ENCODE results near the gene THOC5.
"Not testable (repeated sequence)": the region's sequence is repeated elsewhere in the genome, so short reads cannot be mapped to it uniquely, and the experiment has no call there.

Gene THOC5

DNA sequence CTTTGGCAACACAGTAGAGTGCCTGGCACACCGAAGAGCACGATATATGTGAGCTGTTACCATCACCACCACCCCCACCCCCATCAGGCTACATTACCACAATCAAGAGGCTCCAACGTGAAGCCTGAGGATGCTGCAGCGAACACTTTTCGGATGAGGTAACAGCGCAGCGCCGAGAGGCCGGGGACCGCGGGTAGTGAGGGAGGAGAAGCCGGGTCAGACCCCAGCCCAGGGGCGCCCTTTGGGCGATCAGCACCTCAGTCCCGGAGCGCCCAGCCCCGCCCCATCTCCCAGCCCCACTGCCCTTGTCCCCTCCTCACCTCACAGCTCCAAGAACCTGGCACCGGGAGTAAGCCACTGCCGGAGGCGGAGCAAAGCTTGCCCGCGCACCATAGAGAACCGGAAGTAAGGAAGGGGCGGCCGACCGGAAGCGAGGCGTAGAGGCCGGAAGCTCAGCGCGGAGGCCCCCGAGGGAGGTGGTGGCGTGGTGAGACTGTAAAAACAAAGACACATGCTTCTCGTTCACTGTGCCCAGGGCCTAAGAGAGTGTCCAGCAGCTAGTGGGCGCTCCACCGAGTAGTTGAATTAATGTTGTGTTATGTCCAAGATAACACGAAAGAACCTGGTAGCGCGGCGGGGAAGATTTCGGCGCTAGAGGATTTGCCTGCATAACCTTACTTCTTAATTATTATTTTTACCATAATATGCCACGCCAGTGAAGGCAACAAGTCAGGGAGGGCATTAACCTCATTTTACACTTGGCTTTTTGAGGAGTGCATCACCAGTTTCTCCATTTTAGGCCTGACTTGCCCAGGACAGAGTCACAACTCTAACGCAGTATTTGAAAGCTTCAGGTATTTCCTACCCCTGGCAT is at the start of gene THOC5:
TSS of gene THOC5 (minus strand) at position 407 of the 874 bp plus-strand sequence. CDS start 4,610 bp downstream, outside the sequence.
- Mint-ChIP-seq H3K4me3 (peak within 1 kb of the TSS; percentile 91), H3K27me3 (no peaks in the 10 kb centered on the region), H3K36me3 (ENCODE audit: insufficient read depth) (peaks cover 21% of the 10 kb centered on the region), H3K27ac (ENCODE audit: low read depth) (peak within 1 kb of the TSS; percentile 81), H3K4me1 (peaks cover 30% of the 10 kb centered on the region), H3K9me3 (no peaks in the 10 kb centered on the region)
- ATAC-seq (replicated peaks; ENCODE audit: extremely low read depth, poor library complexity, severe bottlenecking) (peak; percentile 97), DNase-seq (ENCODE audit: low spot score in 2 of 2) (peak; percentile 76 to 78)

DNA sequence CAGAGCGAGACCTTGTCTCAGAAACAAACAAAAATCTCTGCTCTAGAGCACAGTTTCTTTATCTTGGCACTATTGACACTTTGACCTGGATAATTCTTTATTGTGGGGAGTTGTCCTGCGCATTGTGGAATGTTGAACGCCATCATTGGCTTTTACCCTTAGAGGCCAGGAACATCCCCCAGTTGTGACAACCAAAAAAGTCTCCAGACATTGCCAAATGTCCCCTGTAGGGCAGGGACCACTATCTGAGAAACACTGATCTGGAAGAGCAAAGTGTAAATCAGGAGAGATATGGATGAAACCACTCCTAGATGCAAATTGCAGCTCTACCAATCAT is 45.1 kb upstream of the THOC5 start:
- Mint-ChIP-seq H3K4me1 (peaks cover 5% of the 10 kb centered on the region), H3K4me3 (no peak overlapping the region), H3K27ac (ENCODE audit: low read depth) (no peak overlapping the region), H3K27me3 (no peaks in the 10 kb centered on the region), H3K36me3 (ENCODE audit: insufficient read depth) (no peaks in the 10 kb centered on the region), H3K9me3 (no peaks in the 10 kb centered on the region)
- ATAC-seq (replicated peaks; ENCODE audit: extremely low read depth, poor library complexity, severe bottlenecking) (no peak), DNase-seq (ENCODE audit: low spot score in 2 of 2) (no peak)

DNA sequence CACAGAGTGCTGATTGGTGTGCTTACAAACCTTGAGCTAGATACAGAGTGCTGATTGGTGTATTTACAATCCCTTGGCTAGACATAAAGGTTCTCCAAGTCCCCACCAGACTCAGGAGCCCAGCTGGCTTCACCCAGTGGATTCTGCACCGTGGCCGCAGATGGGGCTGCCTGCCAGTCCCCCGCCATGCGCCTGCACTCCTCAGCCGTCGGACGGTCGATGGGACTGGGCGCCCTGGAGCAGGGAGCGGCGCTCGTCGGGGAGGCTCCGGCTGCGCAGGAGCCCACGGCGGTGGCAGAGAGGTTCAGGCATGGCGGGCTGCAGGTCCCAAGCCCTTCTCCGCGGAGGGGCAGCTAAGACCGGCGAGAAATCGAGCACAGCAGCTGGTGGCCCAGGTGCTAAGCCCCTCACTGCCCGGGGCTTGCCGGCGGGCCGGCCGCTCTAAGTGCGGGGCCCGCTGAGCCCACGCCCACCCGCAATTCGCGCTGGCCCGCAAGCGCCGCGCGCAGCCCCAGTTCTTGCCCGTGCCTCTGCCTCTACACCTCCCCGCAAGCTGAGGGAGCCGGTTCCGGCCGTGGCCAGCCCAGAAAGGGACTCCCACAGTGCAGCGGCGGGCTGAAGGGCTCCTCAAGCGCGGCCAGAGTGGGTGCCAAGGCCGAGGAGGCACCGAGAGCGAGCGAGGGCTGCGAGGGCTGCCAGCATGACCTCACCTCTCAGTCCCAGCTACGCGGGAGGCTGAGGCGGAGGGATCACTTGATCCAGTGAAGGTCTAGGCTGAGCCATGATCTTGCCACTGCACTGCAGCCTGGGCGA is 44.5 kb upstream of the THOC5 start:
- not testable (repeated sequence) for H3K4me1 Mint-ChIP-seq; H3K9me3 Mint-ChIP-seq; H3K27ac Mint-ChIP-seq (ENCODE audit: low read depth); H3K4me3 Mint-ChIP-seq; H3K27me3 Mint-ChIP-seq; DNase-seq (ENCODE audit: low spot score in 2 of 2); H3K36me3 Mint-ChIP-seq (ENCODE audit: insufficient read depth); ATAC-seq (replicated peaks; ENCODE audit: extremely low read depth, poor library complexity, severe bottlenecking)

DNA sequence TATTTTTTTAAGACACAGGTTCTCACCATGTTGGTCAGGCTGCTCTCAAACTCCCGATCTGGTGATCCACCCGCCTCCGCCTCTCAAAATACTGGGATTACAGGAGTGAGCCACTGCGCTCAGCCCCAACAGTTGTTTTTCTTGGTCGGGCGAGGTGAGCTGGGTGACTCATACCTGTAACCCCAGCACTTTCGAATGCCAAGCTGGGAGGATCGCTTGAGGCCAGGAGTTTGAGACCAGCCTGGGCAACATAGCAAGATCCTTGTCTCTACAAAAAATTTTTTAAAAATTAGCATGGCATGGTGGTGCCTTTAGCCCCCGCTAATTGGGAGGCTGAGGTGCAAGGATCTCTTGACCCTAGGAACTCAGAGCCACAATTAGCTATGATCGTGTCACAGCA is 42.9 kb upstream of the THOC5 start:
- Mint-ChIP-seq H3K4me3 (no peak overlapping the region), H3K27me3 (no peaks in the 10 kb centered on the region), H3K27ac (ENCODE audit: low read depth) (no peak overlapping the region), H3K36me3 (ENCODE audit: insufficient read depth) (no peaks in the 10 kb centered on the region), H3K4me1 (no peaks in the 10 kb centered on the region), H3K9me3 (no peaks in the 10 kb centered on the region)
- ATAC-seq (replicated peaks; ENCODE audit: extremely low read depth, poor library complexity, severe bottlenecking): no peak
- no peak for DNase-seq (ENCODE audit: low spot score in 2 of 2)

DNA sequence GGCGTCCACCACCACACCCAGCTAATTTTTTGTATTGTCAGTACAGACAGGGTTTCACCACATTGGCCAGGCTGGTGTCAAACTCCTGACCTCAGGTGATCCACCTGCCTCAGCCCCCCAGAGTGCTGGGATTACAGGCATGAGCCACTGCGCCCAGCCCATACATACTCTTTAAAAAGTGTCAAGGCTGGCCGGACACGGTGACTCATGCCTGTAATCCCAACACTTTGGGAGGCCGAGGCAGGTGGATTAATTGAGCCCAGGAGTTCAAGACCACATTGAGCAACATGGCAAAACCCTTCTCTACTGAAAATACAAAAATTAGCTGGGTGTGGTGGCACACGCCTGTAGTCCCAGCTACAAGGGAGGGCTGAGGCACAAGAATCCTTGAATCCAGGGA is 40.9 kb upstream of the THOC5 start:
- not testable (repeated sequence) for ATAC-seq (replicated peaks; ENCODE audit: extremely low read depth, poor library complexity, severe bottlenecking); H3K4me3 Mint-ChIP-seq; H3K4me1 Mint-ChIP-seq; H3K36me3 Mint-ChIP-seq (ENCODE audit: insufficient read depth); H3K27ac Mint-ChIP-seq (ENCODE audit: low read depth); H3K27me3 Mint-ChIP-seq; DNase-seq (ENCODE audit: low spot score in 2 of 2); H3K9me3 Mint-ChIP-seq

DNA sequence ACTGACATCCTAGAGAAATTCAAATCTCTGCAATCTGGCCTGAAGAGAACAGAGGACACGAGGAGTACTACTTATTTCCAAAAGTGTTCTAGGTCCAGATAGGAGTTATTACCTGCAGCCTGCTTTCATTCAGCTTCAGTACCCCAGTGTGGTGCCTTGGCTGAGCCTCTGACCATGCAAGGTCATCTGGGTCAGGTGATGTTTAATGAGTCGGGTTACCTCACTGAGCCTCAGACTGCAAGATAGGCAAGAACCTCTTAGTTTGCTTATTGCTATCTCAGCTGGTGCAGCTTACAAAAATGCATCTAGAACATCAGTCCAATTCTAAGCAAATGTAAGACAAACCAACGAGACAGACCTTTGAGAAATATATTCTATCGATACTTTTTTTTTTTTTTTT is 40.4 kb upstream of the THOC5 start:
- Mint-ChIP-seq H3K27ac (ENCODE audit: low read depth) (no peak overlapping the region), H3K27me3 (no peaks in the 10 kb centered on the region), H3K4me3 (no peak overlapping the region), H3K4me1 (peaks cover 6% of the 10 kb centered on the region), H3K36me3 (ENCODE audit: insufficient read depth) (peaks cover 4% of the 10 kb centered on the region), H3K9me3 (no peaks in the 10 kb centered on the region)
- DNase-seq (ENCODE audit: low spot score in 2 of 2) (no peak), ATAC-seq (replicated peaks; ENCODE audit: extremely low read depth, poor library complexity, severe bottlenecking) (no peak)

DNA sequence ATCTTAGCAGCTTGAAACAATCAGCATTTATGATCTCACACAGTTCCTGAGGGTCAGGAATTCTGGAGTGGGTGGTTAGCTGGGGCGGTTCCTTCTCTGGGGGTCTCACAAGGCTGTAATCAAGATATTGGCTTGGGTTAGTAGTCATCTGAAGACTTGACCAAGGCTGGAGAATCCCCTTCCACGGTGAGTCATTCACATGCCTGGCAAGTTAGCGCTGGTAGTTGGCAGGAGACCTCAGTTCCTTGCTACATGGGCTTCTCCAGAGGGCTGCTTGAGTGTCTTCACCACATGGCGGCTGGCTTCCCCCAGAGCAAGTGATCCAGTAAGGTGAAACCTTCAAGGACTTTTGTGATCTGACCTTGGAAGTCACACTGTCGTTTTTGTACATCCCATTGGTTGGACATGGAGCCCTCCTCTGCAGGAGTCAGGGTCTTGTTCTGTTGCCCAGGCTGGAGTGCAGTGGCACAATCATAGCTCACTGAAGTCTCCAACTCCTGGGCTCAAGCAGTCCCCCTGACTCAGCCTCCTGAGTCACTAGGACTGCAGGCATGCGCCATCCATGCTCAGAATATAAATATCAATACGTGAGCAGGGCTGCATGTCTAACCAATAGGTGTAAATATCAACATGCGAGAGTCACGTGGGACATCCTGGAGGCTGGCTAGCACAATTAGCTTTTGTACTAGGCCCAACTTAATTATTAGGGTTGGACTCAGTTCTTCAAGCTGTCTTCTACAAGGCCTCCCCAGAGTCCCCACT is 34.6 kb upstream of the THOC5 start:
- peaks cover 6% of the 10 kb centered on the region for H3K4me1 Mint-ChIP-seq
- no peak overlapping the region for H3K4me3 Mint-ChIP-seq
- no peak overlapping the region for H3K27ac Mint-ChIP-seq (ENCODE audit: low read depth)
- H3K27me3 Mint-ChIP-seq: no peaks in the 10 kb centered on the region
- no peaks in the 10 kb centered on the region for H3K9me3 Mint-ChIP-seq
- DNase-seq (ENCODE audit: low spot score in 2 of 2) (no peak), ATAC-seq (replicated peaks; ENCODE audit: extremely low read depth, poor library complexity, severe bottlenecking) (no peak)
- H3K36me3 Mint-ChIP-seq (ENCODE audit: insufficient read depth): peaks cover 4% of the 10 kb centered on the region

DNA sequence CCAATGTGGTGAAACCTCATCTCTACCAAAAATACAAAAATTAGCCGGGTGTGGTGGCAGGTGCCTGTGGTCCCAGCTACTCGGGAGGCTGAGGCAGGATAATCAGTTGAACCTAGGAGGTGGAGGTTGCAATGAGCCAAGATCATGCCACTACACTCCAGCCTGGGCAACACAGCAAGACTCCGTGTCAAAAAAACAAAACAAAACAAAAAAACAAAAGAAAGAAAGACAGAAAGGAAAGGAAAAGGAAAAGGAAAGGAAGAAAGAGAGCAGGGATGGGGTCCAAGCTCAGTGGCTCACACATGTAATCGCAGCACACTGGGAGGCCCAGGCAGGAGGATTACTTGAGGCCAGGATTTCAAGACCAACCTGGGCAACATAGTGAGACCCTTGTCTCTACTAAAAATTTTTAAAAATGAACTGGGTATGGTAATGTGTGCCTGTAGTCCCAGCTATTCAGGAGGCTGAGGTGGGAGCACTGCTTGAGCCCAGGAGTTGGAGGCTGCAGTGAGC is 32.7 kb upstream of the THOC5 start:
- DNase-seq (ENCODE audit: low spot score in 2 of 2); H3K27me3 Mint-ChIP-seq; ATAC-seq (replicated peaks; ENCODE audit: extremely low read depth, poor library complexity, severe bottlenecking); H3K36me3 Mint-ChIP-seq (ENCODE audit: insufficient read depth); H3K9me3 Mint-ChIP-seq; H3K4me3 Mint-ChIP-seq; H3K27ac Mint-ChIP-seq (ENCODE audit: low read depth): not testable (repeated sequence)
- H3K4me1 Mint-ChIP-seq: peaks cover 14% of the 10 kb centered on the region

DNA sequence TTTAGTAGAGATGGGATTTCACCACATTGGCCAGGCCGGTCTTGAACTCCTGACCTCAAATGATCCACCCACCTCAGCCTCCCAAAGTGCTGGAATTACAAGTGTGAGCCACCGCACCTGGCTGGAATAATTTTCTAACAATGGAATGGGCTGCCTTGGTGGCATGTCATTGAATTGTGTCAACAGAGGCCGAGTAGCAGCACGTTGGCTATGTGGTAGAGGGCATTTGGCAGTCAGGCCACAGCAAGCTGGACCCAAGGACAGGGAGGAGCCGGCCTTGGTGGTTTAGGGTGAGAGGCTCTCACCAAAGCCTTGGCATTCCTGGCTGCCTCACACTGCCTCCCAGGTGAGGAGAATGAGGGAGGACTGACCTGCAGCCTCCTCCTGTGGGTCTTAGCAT is 31.4 kb upstream of the THOC5 start:
- peaks cover 2% of the 10 kb centered on the region for H3K36me3 Mint-ChIP-seq (ENCODE audit: insufficient read depth)
- H3K4me1 Mint-ChIP-seq: peaks cover 20% of the 10 kb centered on the region
- H3K9me3 Mint-ChIP-seq: no peaks in the 10 kb centered on the region
- H3K27me3 Mint-ChIP-seq: no peaks in the 10 kb centered on the region
- no peak for ATAC-seq (replicated peaks; ENCODE audit: extremely low read depth, poor library complexity, severe bottlenecking)
- H3K27ac Mint-ChIP-seq (ENCODE audit: low read depth): no peak overlapping the region
- DNase-seq (ENCODE audit: low spot score in 2 of 2): no peak
- no peak overlapping the region for H3K4me3 Mint-ChIP-seq

DNA sequence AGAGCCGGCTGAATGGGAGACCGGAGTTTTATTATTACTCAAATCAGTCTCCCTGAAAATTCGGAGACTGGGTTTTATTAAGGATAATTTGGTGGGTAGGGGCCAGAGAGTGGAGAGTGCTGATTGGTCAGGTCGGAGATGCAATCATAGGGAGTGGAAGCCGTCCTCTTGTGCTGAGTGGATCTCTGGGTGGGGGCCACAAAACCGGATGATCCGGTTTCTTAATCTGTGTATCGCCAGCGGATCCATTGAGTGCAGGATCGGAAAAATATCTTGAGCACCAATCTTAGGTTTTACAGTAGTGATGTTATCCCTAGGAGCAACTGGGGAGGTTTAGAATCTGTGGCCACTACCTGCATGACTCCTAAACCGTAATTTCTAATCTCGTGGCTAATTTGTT is 28.2 kb upstream of the THOC5 start:
- ATAC-seq (replicated peaks; ENCODE audit: extremely low read depth, poor library complexity, severe bottlenecking) (no peak), DNase-seq (ENCODE audit: low spot score in 2 of 2) (no peak)
- Mint-ChIP-seq H3K9me3 (no peaks in the 10 kb centered on the region), H3K27ac (ENCODE audit: low read depth) (no peak overlapping the region), H3K4me3 (peak overlapping the region; percentile 87), H3K4me1 (peaks cover 23% of the 10 kb centered on the region), H3K27me3 (no peaks in the 10 kb centered on the region), H3K36me3 (ENCODE audit: insufficient read depth) (peaks cover 3% of the 10 kb centered on the region)

DNA sequence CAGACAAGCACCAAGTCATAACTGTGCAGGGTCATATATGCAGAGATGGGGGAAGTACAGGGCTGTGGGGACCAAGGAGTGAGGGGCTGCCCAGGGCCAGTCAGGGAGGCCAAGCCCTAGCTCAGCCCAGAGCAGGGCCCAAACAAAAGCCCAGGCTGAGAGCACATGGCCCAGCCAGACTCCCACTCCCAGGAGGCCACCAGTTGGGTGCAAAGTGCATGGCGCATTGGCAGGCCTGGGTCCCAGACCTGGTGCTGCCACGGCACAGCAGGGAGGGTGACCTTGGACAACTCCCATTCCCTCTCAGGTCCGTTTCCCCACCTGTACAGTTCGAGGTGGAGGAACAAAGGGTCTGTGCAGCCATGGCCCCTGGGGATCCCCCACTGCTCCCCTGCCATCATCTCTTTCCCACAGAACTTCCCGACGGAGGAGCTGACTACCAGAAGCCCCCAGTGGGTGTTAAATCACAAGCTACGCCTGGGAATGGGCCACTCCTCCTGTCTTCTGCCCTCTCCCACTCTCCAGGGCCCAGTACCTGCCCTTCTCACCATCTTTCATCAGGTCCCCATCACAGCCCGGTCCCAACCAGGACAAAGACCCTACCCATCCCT is 26.7 kb upstream of the THOC5 start:
- Mint-ChIP-seq H3K4me3 (peak overlapping the region; percentile 87), H3K27ac (ENCODE audit: low read depth) (peak overlapping the region; percentile 74), H3K9me3 (no peaks in the 10 kb centered on the region), H3K27me3 (no peaks in the 10 kb centered on the region), H3K4me1 (peaks cover 23% of the 10 kb centered on the region), H3K36me3 (ENCODE audit: insufficient read depth) (peaks cover 3% of the 10 kb centered on the region)
- ATAC-seq (replicated peaks; ENCODE audit: extremely low read depth, poor library complexity, severe bottlenecking) (peak; percentile 7), DNase-seq (ENCODE audit: low spot score in 2 of 2) (no peak)
